DOHH2 (cell line): ENCODE results near the gene PILRA.

ENCODE experiments used
- CTCF ChIP-seq: fragments of 200-600 bp; sonication (generic); IDR thresholded peaks from one replicate; pipeline ENCODE4 v1.5.1; 2014; ENCODE audit warnings: antibody characterized with exemption, mild to moderate bottlenecking, low read depth, low read length; ENCODE audit not compliant: poor library complexity, severe bottlenecking
- EZH2phosphoT487 ChIP-seq: fragments of 200-600 bp; sonication (generic); IDR thresholded peaks from 2 replicates; pipeline ENCODE4 v1.6.1; 2017; ENCODE audit warnings: borderline replicate concordance, mild to moderate bottlenecking, antibody characterized with exemption, low read length, moderate library complexity, mixed read lengths

DNA sequence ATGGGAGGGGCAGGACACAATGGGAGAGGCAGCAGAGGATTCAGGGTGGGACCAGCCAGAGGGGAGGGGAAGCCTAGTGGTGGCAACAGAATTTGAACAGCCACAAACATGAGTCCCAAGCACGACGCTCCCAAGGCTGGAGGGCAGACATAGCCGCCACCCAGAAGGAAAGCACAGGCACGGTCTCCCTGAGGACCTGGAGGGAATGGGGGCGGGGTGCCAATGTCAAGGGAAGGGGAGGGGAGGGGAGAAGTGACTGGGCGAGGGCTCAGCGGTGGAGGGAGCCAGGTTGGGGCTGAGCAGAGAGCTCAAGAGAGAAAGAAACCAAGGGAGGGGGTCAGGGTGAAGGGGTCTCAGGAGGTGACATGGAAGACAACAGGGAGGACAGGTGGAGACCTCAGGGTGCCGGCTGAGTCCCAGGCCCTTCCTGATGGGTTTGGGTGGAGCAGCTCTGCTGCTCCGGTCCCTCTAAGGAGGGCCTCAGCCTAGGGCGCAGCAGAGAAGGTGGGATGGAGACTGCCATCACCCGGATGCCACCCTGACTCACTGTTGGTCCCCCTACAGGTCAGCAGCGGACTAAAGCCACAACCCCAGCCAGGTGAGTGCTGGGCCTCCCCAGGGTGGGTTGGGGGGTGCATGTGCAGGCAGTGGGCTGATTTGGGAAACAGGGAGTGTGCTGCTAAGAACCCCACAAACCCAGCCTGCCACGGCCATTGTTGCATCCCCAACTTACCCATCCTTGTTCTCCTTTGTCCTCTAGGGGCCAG is 24.2 kb downstream of the PILRA start:
- TF ChIP-seq CTCF (no peak), EZH2phosphoT487 (no peak)
